NCI-H2081 (cell line): Measurements from ENCODE around the gene PLK2.

Source experiments
- DNase-seq, 2 experiments: peaks; one replicate each; lab custom pipeline; 2025; lab: John Stamatoyannopoulos, UW

Gene PLK2

DNA sequence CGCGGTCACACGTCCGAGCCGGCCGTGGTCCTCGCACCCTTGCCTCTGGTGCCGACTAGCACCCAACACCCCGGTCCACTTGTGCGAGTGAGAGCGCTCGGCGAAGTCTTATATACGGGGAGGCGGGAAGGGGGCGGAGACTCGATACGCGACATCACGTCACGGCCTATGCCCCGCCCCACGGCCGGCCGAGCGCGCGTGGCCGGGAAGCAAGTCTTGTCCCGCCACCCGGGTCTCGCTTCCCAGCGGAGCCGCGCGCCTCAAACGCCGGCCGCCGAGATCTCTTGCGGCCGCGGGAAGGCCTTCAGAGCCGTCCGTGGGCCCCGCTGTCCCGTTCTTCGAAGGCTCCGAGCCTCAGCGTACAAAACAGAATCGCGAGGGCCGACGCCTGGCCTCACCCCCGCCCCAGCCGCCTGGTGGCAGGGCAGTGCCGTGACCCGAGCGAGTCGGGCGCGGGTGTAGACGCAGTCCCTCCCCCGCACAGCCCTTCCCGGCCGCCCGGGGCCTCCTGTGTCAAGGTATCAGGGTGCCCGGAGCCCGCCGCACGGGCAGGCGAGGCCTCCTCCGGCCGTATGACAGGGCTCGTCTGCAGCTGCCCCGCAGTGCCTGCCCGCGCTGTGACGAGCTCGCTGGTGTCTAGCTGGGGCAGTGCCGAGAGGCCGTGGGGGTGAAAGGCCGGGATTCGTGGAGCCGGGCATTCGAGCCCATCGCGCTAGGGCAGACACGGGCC lies at the start of gene PLK2:
TSS of gene PLK2 (minus strand) at position 85 of the 730 bp plus-strand sequence. CDS start 127 bp downstream, outside the sequence.
- DNase-seq: peak; percentile 51 to 61

- DNase-seq: no peak
Observed at GRCh38 chr5:58507715-58508114, 47.8 kb upstream of the PLK2 start.

DNA sequence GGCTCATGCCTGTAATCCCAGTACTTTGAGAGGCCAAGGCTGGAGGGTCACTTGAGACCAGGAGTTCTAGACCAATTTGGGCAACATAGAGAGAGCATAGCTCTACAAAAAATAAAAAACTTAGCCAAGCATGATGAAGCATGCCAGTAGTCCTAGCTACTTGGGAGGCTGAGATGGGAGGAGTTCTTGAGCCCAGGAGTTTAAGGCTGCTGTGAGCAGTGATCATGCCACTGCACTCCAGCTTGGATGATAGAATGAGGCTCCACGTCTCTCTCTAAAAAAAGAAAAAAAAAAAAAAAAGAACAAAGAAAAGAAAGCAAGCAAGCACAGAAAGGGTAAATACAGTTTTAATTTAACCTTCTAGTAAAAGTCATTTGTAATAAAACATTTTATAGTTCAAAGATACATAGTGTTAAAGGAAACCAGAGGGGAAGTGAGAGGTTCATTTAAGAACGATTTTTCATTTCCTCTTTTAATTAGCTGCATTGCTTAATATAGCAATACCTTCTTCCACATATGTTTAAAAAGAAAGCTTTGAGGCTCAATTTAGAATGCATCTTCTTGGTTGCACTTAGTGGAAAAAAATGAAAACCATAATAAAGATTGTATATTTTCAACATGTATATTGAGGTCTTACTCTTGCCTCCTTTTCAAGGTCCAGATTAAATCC lies 46.2 kb upstream of the PLK2 start:
- no peak for DNase-seq

DNA sequence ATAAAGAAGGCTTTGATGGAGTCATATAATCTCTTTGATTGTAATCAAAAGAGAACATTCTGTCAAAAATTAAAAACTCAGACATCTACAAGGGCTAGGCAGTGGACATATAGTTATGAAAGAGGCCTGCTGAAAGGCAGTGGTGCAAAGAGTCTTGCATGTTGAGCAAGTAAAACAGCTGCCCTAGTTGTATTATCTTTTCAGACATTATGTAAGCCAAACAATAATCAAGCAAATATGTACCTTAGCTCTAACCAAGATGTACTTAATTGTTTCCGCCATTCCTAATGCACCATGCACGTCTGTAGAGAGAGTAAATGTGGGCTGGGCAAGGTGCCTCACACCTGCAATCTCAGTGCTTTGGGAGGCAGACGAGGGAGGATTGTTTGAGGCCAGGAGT lies 45.6 kb upstream of the PLK2 start:
- DNase-seq: no peak

- DNase-seq: no peak
Observed at GRCh38 chr5:58504766-58505165, 44.9 kb upstream of the PLK2 start.

- DNase-seq: no peak
Observed at GRCh38 chr5:58503390-58504046, 43.6 kb upstream of the PLK2 start.

- DNase-seq: no peak
Observed at GRCh38 chr5:58501778-58502417, 42.0 kb upstream of the PLK2 start.

GRCh38 chr5:58499941-58500340 lies 40.1 kb upstream of the PLK2 start:
- DNase-seq: no peak

GRCh38 chr5:58499231-58499630 lies 39.3 kb upstream of the PLK2 start:
- no peak for DNase-seq

GRCh38 chr5:58498340-58498942 lies 38.6 kb upstream of the PLK2 start:
- peak in 1 of 2 experiments; percentile 7 for DNase-seq

DNA sequence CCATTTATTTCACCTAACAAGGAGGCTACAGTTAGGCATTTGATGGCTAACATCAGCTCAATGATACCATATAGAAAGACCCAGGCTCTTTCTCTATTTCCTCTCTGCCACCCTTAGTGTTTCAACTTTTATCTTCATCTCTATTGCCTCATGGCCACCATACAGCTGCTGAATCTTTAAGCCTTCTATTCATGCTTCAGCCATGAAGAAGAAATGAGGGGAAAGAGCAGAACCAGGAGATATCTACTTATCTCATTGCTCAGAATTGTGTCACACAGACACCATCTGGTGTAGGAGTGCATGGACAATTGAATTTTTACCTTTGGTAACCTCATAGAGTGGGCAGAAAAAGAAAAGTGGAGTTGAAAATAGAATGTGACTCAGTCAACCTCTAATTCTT lies 38.0 kb upstream of the PLK2 start:
- DNase-seq: no peak

- DNase-seq: no peak
Observed at GRCh38 chr5:58497386-58497785, 37.5 kb upstream of the PLK2 start.

GRCh38 chr5:58496488-58496887 lies 36.6 kb upstream of the PLK2 start:
- DNase-seq: no peak

GRCh38 chr5:58493141-58493540 lies 33.3 kb upstream of the PLK2 start:
- DNase-seq: no peak

- DNase-seq: no peak
Observed at GRCh38 chr5:58491216-58491892, 31.5 kb upstream of the PLK2 start, which contains the start of gene GAPT. Gene GAPT (plus strand): TSS chr5:58491435. CDS start chr5:58494537, 3,102 bp downstream.

DNA sequence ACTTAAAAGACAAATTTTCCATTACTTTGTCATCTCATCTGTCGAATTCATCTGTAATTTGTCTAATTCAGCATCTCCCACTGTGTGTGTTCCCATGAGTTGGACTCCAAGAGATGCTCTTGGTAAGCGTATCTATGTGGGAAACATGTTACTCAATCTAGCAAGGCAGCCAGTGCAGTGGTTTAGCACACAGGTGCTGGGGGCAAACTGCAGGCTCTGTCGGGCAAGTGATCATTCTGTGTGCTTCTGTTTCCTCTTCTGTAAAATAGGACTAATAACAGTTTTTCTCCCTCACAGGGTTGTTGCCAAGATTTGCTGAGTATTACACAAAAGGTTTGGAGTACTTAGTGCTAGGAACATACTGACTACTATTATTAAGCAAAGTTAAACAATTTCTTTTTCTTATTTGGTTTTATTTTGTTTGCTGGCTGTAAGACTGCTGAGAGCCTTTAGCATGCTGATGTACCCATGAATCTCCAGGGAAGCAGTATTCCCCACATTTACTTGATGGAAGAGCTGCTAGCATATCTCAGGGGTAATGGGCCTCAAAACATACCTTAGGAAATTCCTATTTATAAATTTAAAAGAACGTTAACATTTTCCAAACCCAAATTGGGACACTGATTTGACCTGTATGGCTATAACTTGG lies 30.6 kb upstream of the PLK2 start:
- no peak for DNase-seq

DNA sequence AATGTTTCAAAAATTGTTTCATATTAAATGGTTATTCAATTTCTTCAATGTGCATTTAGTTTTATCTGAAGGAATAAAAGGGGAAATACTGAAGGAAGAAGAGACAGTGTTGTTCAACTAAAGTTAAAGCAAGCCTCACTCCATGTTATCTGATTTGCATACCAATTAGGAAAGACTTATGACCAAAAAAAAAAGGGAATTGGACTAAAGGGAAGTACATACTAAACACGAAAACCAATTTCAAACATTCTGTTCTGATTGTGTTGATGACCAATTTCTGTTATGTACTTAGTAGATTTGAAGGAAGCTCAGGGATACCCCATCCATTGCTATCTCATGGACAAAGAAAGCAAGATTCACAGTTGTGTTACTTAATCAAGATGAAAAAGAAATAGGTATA lies 26.4 kb upstream of the PLK2 start:
- DNase-seq: no peak

- no peak for DNase-seq
Observed at GRCh38 chr5:58484505-58484904, 24.6 kb upstream of the PLK2 start.

- no peak for DNase-seq
Observed at GRCh38 chr5:58482536-58482935, 22.6 kb upstream of the PLK2 start.

- DNase-seq: no peak
Observed at GRCh38 chr5:58481828-58482227, 21.9 kb upstream of the PLK2 start.

DNA sequence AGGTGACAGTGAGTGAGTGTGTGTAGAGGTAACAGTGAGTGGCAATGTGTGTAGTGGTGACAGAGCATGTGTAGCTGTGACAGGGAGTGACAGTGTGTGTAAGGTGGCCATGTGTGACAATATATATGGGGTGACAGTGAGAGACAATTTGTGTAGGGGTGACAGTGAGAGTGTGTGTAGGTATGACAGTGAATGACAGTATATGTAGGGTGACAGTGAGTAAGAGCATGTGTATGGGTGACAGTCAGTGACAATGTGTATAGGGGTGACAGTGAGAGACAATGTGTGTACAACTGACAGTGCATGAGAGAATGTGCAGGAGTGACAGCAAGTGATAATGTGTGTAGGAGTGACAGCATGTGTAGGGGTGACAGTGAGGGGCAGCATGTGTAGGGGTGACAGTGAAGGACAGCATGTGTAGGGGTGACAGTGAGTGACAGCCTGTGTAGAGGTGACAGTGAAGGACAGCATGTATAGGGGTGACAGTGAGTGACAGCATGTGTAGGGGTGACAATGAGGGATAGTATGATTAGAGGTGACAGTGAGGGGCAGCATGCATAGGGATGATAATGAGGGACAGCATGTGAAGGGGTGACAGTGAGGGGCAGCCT lies 21.3 kb upstream of the PLK2 start:
- no peak for DNase-seq
